Thyroid gland (tissue), 4 donors: ENCODE results near the gene UGT1A1. TPM values are rescaled to one million over a fixed set of nuclear protein-coding genes. Genes with fewer than 3 reads are reported as not detected.

Experiments used
- DNase-seq, 2 donors: peaks; one replicate each; pipeline ENCODE4 v3.0.0-alpha.2; 2019
- H3K27ac ChIP-seq, 3 donors: fragments of 200-600 bp; sonication (generic); 1 replicate in 2 of 3; 2 replicates in 1 of 3; pipeline ENCODE4 v1.5.1; 2016 to 2019; ENCODE audit warnings: mild to moderate bottlenecking in 1 of 3, moderate library complexity in 1 of 3
- H3K27me3 ChIP-seq: fragments of 200-600 bp; sonication (generic); one replicate; pipeline ENCODE4 v1.5.1; 2019
- H3K36me3 ChIP-seq, 2 donors: fragments of 200-600 bp; sonication (generic); one replicate each; pipeline ENCODE4 v1.5.1; 2016 to 2019
- H3K4me1 ChIP-seq, 2 donors: fragments of 200-600 bp; sonication (generic); one replicate each; pipeline ENCODE4 v1.5.1; 2017 to 2019
- H3K4me3 ChIP-seq, 3 donors: fragments of 200-600 bp; sonication (generic); replicated peaks in 1 of 3; 1 replicate in 2 of 3; 2 replicates in 1 of 3; pipeline ENCODE4 v1.5.1; 2016; ENCODE audit warnings: mild to moderate bottlenecking in 1 of 3
- H3K9me3 ChIP-seq: fragments of 200-600 bp; sonication (generic); one replicate; pipeline ENCODE4 v1.5.1; 2017
- POLR2A ChIP-seq, 2 donors: fragments of 450-650 bp; IDR thresholded peaks; one replicate each; pipeline ENCODE4 v1.6.1; 2017; ENCODE audit warnings: antibody characterized with exemption in 2 of 2, mild to moderate bottlenecking in 2 of 2, moderate library complexity in 1 of 2
- WGBS, 2 donors: methylation state at CpG; one replicate each; pipeline ENCODE4 v1.1.5; 2017; 5-methylcytosine and 5-hydroxymethylcytosine counted together
- intact Hi-C: fragments of 100-400 bp; cut with DNase I; formaldehyde crosslinking; loops from one replicate; pipeline ENCODE4 v1.15.1; 2023
- total RNA-seq, 4 donors: library from RNA; depleted of rRNA; stranded (reverse); fragments of >200 nt; gene quantifications; one replicate each; pipeline ENCODE4 v1.2.3, GENCODE V29; 2016
- TF ChIP-seq, protein P1 (sequence below), 6 experiments: fragments of 200-600 bp in 3 of 6; fragments of 450-650 bp in 3 of 6; sonication (generic) in 3 of 6; IDR thresholded peaks; one replicate each; pipeline ENCODE4 v1.5.1; 2016 to 2019; ENCODE audit warnings: antibody characterized with exemption in 6 of 6, mild to moderate bottlenecking in 2 of 6, inconsistent platforms in 1 of 6, moderate library complexity in 1 of 6

Gene UGT1A1
- total RNA-seq, 4 donors from 2014 or later: 0.45 to 0.94 (median 0.76) TPM

DNA sequence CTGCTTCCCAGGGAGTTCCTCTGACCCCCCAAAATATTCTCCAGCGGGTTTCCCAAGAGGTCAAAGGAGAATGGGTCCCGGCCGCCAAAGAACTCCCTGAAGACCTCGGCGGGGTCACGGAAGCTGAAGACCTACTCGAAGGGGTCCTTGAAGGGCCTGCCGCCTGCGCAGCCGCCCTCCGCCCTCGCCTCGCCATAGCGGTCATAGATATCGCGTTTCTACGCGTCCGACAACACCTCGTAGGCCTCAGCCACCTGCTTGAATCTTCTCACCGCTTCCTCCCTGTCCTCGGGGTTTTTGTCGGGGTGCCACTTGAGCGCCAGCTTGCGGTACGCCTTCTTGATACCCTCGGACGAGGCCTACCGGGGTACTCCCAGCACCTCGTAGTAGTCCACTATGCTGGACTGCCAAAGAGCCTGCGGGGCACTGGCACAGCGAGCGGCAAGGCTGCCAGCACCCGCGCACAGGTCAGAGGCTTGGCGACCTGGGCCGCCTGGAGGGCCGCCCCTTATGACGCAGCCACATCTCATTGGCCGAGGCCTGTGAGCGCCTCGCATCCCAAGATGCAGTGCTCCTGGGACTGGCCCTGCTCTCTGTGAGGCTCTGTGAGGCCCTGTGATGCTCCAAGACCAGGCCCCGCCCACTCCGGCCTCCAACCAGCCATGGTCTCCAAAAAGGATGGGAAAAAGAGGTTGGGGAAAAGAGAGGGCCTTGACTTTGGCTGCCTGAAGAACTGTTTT is 5.0 kb upstream of the UGT1A1 start:
- no peaks in the 10 kb centered on the region for H3K36me3 ChIP-seq
- H3K9me3 ChIP-seq: no peaks in the 10 kb centered on the region
- 88 to 95% methylated on average over 32 to 42 of the region's 44 CpGs for WGBS, 2 donors
- no peak overlapping the region for H3K27ac ChIP-seq
- intact Hi-C loops: no loop called here
- H3K4me1 ChIP-seq: no peaks in the 10 kb centered on the region
- no peak for DNase-seq
- no peaks in the 10 kb centered on the region for H3K27me3 ChIP-seq
- TF ChIP-seq, protein P1, sequence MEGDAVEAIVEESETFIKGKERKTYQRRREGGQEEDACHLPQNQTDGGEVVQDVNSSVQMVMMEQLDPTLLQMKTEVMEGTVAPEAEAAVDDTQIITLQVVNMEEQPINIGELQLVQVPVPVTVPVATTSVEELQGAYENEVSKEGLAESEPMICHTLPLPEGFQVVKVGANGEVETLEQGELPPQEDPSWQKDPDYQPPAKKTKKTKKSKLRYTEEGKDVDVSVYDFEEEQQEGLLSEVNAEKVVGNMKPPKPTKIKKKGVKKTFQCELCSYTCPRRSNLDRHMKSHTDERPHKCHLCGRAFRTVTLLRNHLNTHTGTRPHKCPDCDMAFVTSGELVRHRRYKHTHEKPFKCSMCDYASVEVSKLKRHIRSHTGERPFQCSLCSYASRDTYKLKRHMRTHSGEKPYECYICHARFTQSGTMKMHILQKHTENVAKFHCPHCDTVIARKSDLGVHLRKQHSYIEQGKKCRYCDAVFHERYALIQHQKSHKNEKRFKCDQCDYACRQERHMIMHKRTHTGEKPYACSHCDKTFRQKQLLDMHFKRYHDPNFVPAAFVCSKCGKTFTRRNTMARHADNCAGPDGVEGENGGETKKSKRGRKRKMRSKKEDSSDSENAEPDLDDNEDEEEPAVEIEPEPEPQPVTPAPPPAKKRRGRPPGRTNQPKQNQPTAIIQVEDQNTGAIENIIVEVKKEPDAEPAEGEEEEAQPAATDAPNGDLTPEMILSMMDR (IDR thresholded peaks at IDR 0.05): no peak
- TF ChIP-seq POLR2A (IDR thresholded peaks at IDR 0.05): no peak
- H3K4me3 ChIP-seq: no peak overlapping the region

DNA sequence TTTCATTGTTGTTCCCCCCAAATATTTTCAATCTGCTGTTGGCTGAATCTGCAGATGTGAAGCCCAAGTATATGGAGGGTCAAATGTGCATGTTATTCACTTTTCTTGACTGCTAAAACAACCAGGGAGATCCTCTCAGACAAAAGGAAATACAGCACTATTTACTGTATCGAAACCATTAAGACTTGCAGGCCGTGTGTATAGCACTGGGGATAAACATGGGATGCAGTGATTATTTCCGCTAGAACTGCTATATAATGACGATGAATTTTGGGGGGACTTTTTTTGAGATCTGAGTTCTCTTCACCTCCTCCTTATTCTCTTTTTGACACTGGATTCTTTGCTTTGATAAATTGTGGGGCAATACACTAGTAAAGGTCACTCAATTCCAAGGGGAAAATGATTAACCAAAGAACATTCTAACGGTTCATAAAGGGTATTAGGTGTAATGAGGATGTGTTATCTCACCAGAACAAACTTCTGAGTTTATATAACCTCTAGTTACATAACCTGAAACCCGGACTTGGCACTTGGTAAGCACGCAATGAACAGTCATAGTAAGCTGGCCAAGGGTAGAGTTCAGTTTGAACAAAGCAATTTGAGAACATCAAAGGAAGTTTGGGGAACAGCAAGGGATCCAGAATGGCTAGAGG is 3.5 kb upstream of the UGT1A1 start:
- intact Hi-C loops: no loop called here

DNA sequence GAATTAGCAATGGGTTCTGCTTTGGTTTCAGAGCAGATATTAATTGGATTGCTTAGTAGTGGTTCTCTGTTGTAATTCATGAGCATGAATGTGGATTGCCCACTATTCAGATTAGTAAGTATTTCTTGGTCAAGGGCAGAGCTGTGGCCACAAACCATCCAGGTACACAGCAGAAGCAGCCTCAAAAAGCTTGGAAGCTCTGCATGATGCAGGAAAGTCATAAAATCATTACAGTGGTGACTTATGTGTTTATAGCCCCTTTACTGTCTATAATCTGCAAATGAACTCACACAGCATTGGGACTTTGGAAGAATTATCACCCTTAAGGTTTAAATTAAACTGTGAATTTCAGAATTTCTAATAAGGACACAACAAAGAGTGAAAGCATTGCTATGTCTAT is 1.9 kb upstream of the UGT1A1 start:
- intact Hi-C loops: no loop called here
- no peaks in the 10 kb centered on the region for H3K27me3 ChIP-seq
- no peak overlapping the region for H3K27ac ChIP-seq
- no peak for DNase-seq
- no peaks in the 10 kb centered on the region for H3K9me3 ChIP-seq
- H3K36me3 ChIP-seq: no peaks in the 10 kb centered on the region
- H3K4me3 ChIP-seq: no peak overlapping the region
- no peaks in the 10 kb centered on the region for H3K4me1 ChIP-seq
- TF ChIP-seq, protein P1 (IDR thresholded peaks at IDR 0.05): no peak
- TF ChIP-seq POLR2A (IDR thresholded peaks at IDR 0.05): no peak

More for the DNA sequence above, 3.5 kb upstream of the UGT1A1 start:
- Histone ChIP-seq H3K27me3 (no peaks in the 10 kb centered on the region), H3K27ac (no peak overlapping the region), H3K36me3 (no peaks in the 10 kb centered on the region), H3K4me1 (no peaks in the 10 kb centered on the region), H3K4me3 (no peak overlapping the region), H3K9me3 (no peaks in the 10 kb centered on the region)
- 81 to 82% methylated on average over 7 of the region's 7 CpGs for WGBS, 2 donors
- TF ChIP-seq, protein P1 (IDR thresholded peaks at IDR 0.05): no peak
- TF ChIP-seq POLR2A (IDR thresholded peaks at IDR 0.05): no peak
- DNase-seq: no peak

DNA sequence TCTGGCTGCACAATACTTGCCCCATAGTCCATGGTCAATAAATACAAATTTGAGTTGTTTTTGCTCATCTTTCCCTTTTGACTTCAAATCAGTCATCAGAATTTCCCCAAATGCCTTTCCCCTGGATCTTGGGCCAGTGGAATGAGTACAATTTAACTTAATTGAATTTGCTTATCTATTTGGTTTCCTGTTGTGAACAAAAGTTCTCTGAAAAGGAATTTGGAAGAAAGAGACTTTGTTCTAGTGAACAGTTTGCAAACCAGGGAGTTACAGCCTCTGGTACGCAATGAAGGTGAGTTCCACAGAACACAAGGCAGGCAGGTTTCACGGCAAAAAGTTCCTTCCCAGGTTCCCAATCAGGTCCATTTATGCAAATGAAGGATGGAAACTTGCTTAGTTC is 1.2 kb upstream of the UGT1A1 start:
- Histone ChIP-seq H3K36me3 (no peaks in the 10 kb centered on the region), H3K4me1 (no peaks in the 10 kb centered on the region), H3K9me3 (no peaks in the 10 kb centered on the region), H3K27ac (no peak overlapping the region), H3K27me3 (no peaks in the 10 kb centered on the region), H3K4me3 (no peak overlapping the region)
- TF ChIP-seq POLR2A (IDR thresholded peaks at IDR 0.05): no peak
- TF ChIP-seq, protein P1 (IDR thresholded peaks at IDR 0.05): no peak
- intact Hi-C loops: no loop called here
- 92 to 95% methylated on average over 2 of the region's 2 CpGs for WGBS, 2 donors
- DNase-seq: no peak

DNA sequence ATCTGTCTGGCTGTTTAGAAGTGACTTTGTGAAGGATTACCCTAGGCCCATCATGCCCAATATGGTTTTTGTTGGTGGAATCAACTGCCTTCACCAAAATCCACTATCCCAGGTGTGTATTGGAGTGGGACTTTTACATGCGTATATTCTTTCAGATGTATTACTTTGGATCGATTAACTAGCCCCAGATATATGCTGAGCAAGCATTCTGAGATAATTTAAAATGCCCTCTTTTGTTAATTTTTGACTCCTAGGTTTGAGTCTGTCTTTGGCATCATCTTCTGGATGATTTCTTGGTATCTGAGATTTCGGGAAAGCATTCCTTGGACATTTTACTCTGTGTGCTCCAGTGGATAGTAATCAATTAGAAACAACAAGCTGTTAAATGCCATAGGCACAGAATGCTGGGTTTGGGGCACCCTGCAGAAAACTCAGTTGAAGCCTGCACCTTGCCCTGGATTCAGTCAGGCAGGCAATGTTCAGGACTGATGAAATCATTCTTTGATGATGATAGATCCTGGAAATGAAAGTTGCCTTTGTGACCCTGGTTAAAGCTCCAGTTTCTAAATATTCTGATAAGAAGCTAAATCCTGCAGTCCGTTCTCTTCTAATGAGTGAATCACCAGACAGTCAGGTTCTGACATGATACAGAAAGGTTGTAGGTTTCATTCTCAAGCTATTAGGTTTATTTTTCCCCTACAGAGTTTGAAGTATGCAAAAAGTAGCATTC is 1.1 kb downstream of the UGT1A1 start:
- 90 to 96% methylated on average over 4 of the region's 4 CpGs for WGBS, 2 donors
- no peak overlapping the region for H3K4me3 ChIP-seq
- TF ChIP-seq POLR2A (IDR thresholded peaks at IDR 0.05): no peak
- TF ChIP-seq, protein P1 (IDR thresholded peaks at IDR 0.05): no peak

More for the DNA sequence above, 1.1 kb downstream of the UGT1A1 start:
- H3K4me1 ChIP-seq: no peaks in the 10 kb centered on the region
- no peaks in the 10 kb centered on the region for H3K36me3 ChIP-seq
- no peak for DNase-seq
- H3K9me3 ChIP-seq: no peaks in the 10 kb centered on the region
- no peaks in the 10 kb centered on the region for H3K27me3 ChIP-seq
- intact Hi-C loops: no loop called here
- no peak overlapping the region for H3K27ac ChIP-seq
